ENCODE data around the gene RDH8.

RDH8 gene

GRCh38 chr19:10013316-10013715 lies at the start of gene RDH8:
Gene RDH8 (plus strand): TSS chr19:10013483. CDS start chr19:10013498, 15 bp downstream.
- DNase-seq = no peak

- no peak for DNase-seq
These were observed 47.3 kb upstream of the RDH8 start for GRCh38 chr19:9966024-9966423.

- DNase-seq = no peak
These were observed 46.8 kb upstream of the RDH8 start for GRCh38 chr19:9966448-9966847.

- DNase-seq = no peak
These were observed 46.0 kb upstream of the RDH8 start for GRCh38 chr19:9967326-9967725.

GRCh38 chr19:9968820-9969687 lies 44.2 kb upstream of the RDH8 start:
- DNase-seq = no peak

- no peak for DNase-seq
These were observed 43.7 kb upstream of the RDH8 start for GRCh38 chr19:9969688-9969975.

GRCh38 chr19:9970481-9970880 lies 42.8 kb upstream of the RDH8 start:
- no peak for DNase-seq

- DNase-seq = no peak
These were observed 42.0 kb upstream of the RDH8 start for GRCh38 chr19:9971166-9971897.

GRCh38 chr19:9972103-9972502 lies 41.2 kb upstream of the RDH8 start:
- DNase-seq = no peak

GRCh38 chr19:9981406-9982260 lies 31.6 kb upstream of the RDH8 start:
- no peak for DNase-seq

- DNase-seq = peak in 49 of 58 donors; percentile 4 to 93 (median 60)
These were observed 26.4 kb upstream of the RDH8 start for GRCh38 chr19:9986787-9987281.

GRCh38 chr19:9989504-9989903 lies 23.8 kb upstream of the RDH8 start:
- no peak for DNase-seq

GRCh38 chr19:9991425-9992191 lies 21.7 kb upstream of the RDH8 start:
- peak in 1 of 58 donors; percentile 6 for DNase-seq

- peak in 8 of 58 donors; percentile 1 to 24 (median 6) for DNase-seq
These were observed 18.2 kb upstream of the RDH8 start for GRCh38 chr19:9995084-9995483.

- peak in 1 of 58 donors; percentile 15 for DNase-seq
These were observed 17.3 kb upstream of the RDH8 start for GRCh38 chr19:9995999-9996398.

GRCh38 chr19:9996541-9996940 lies 16.7 kb upstream of the RDH8 start:
- no peak for DNase-seq

- DNase-seq = peak in 45 of 58 donors; percentile 5 to 65 (median 31)
These were observed 13.0 kb upstream of the RDH8 start for GRCh38 chr19:10000171-10000826.

- no peak for DNase-seq
These were observed 11.4 kb upstream of the RDH8 start for GRCh38 chr19:10001899-10002298.

GRCh38 chr19:10003271-10003670 lies 10.0 kb upstream of the RDH8 start:
- no peak for DNase-seq

- no peak for DNase-seq
These were observed 8.7 kb upstream of the RDH8 start for GRCh38 chr19:10004617-10005016.

Data from anterior cingulate cortex (tissue), 58 donors.